Thyroid gland (tissue), 4 donors: Measurements from ENCODE around the gene BACE1.

ENCODE experiments used
- CTCF ChIP-seq, 6 experiments: fragments of 200-600 bp in 3 of 6; fragments of 450-650 bp in 3 of 6; sonication (generic) in 3 of 6; IDR thresholded peaks; one replicate each; pipeline ENCODE4 v1.5.1; 2016 to 2019; ENCODE audit warnings: antibody characterized with exemption in 6 of 6, mild to moderate bottlenecking in 2 of 6, inconsistent platforms in 1 of 6, moderate library complexity in 1 of 6
- POLR2A ChIP-seq, 2 donors: fragments of 450-650 bp; IDR thresholded peaks; one replicate each; pipeline ENCODE4 v1.6.1; 2017; ENCODE audit warnings: antibody characterized with exemption in 2 of 2, mild to moderate bottlenecking in 2 of 2, moderate library complexity in 1 of 2

GRCh38 chr11:117281159-117281558, 34.9 kb downstream of the BACE1 start:
- TF ChIP-seq CTCF (IDR thresholded peaks at IDR 0.05) (no peak), POLR2A (IDR thresholded peaks at IDR 0.05) (no peak)
